Osteocyte (in vitro differentiated cells): ENCODE data around the gene GNAL. TPM values are rescaled to one million over a fixed set of nuclear protein-coding genes. Genes with fewer than 3 reads are reported as not detected.

Experiments used
- DNase-seq: peaks from one replicate; pipeline ENCODE4 v3.0.0; 2021; ENCODE audit warnings: mixed read lengths; ENCODE audit not compliant: unreplicated experiment; ENCODE audit errors: extremely low spot score
- H3K27ac Mint-ChIP-seq: one replicate; pipeline ENCODE4 v1.8.0; 2021; ENCODE audit warnings: mild to moderate bottlenecking, mixed read lengths; ENCODE audit not compliant: unreplicated experiment
- H3K27me3 Mint-ChIP-seq: one replicate; pipeline ENCODE4 v1.8.0; 2021; ENCODE audit warnings: mixed read lengths; ENCODE audit not compliant: unreplicated experiment
- H3K36me3 Mint-ChIP-seq: one replicate; pipeline ENCODE4 v1.8.0; 2021; ENCODE audit warnings: mixed read lengths; ENCODE audit not compliant: unreplicated experiment
- H3K4me1 Mint-ChIP-seq: one replicate; pipeline ENCODE4 v1.8.0; 2021; ENCODE audit warnings: mixed read lengths; ENCODE audit not compliant: unreplicated experiment
- H3K4me3 Mint-ChIP-seq: one replicate; pipeline ENCODE4 v1.8.0; 2021; ENCODE audit warnings: mild to moderate bottlenecking, moderate library complexity, mixed read lengths; ENCODE audit not compliant: unreplicated experiment
- H3K9me3 Mint-ChIP-seq: one replicate; pipeline ENCODE4 v1.8.0; 2021; ENCODE audit warnings: mixed read lengths; ENCODE audit not compliant: unreplicated experiment
- CTCF ChIP-seq: fragments of 200-600 bp; sonication (generic); IDR thresholded peaks from 2 replicates; pipeline ENCODE4 v1.5.0; 2021; ENCODE audit warnings: antibody characterized with exemption, mild to moderate bottlenecking, moderate library complexity
- total RNA-seq: library from RNA; stranded (reverse); gene quantifications from 2 replicates; pipeline ENCODE4 v1.2.1, GENCODE V29; 2021

GNAL gene
- total RNA-seq, 1 donor from 2014 or later, result 1.2 TPM

- H3K27ac Mint-ChIP-seq, result no peak overlapping the region
- no peaks in the 10 kb centered on the region for H3K36me3 Mint-ChIP-seq
- no peak overlapping the region for H3K4me3 Mint-ChIP-seq
- no peak for TF ChIP-seq CTCF
- H3K9me3 Mint-ChIP-seq, result no peaks in the 10 kb centered on the region
- DNase-seq, result no peak
- H3K27me3 Mint-ChIP-seq, result peaks cover 22% of the 10 kb centered on the region
- H3K4me1 Mint-ChIP-seq, result no peaks in the 10 kb centered on the region
Observed at GRCh38 chr18:11761553-11761952, 72.5 kb downstream of the GNAL start.

DNA sequence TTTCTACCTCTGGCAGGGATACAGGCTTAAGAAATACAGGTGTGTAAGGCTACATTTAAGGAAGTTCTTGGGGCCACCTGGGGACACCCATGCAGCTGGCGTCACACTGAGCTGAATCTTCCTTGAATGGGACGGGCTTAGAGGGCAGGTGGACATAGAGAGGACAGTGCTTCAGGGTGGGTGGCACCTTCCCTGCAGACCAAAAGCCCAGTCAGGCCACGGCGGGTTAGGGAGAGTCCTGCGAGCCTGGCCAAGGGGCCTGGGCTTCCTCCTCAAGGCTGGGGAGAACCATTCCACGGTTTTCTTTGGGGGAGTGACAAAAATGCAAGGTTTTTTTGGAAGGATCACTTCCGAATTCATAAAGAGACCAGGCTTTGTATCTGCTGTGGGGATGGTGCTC, 73.4 kb downstream of the GNAL start:
- Mint-ChIP-seq H3K4me3 (no peak overlapping the region), H3K36me3 (no peaks in the 10 kb centered on the region), H3K9me3 (no peaks in the 10 kb centered on the region), H3K27me3 (peaks cover 14% of the 10 kb centered on the region), H3K4me1 (no peaks in the 10 kb centered on the region), H3K27ac (no peak overlapping the region)
- TF ChIP-seq CTCF, result no peak
- no peak for DNase-seq

- H3K4me1 Mint-ChIP-seq, result peaks cover 9% of the 10 kb centered on the region
- no peak for TF ChIP-seq CTCF
- DNase-seq, result no peak
- H3K4me3 Mint-ChIP-seq, result no peak overlapping the region
- H3K36me3 Mint-ChIP-seq, result no peaks in the 10 kb centered on the region
- no peaks in the 10 kb centered on the region for H3K9me3 Mint-ChIP-seq
- no peak overlapping the region for H3K27ac Mint-ChIP-seq
- peaks cover 11% of the 10 kb centered on the region for H3K27me3 Mint-ChIP-seq
Observed at GRCh38 chr18:11767329-11767728, 78.3 kb downstream of the GNAL start.

- no peak overlapping the region for H3K4me3 Mint-ChIP-seq
- peaks cover 16% of the 10 kb centered on the region for H3K27me3 Mint-ChIP-seq
- H3K9me3 Mint-ChIP-seq, result no peaks in the 10 kb centered on the region
- no peaks in the 10 kb centered on the region for H3K36me3 Mint-ChIP-seq
- H3K4me1 Mint-ChIP-seq, result peaks cover 9% of the 10 kb centered on the region
- no peak overlapping the region for H3K27ac Mint-ChIP-seq
- no peak for TF ChIP-seq CTCF
- DNase-seq, result no peak
Observed at GRCh38 chr18:11767935-11768334, 78.9 kb downstream of the GNAL start.

DNA sequence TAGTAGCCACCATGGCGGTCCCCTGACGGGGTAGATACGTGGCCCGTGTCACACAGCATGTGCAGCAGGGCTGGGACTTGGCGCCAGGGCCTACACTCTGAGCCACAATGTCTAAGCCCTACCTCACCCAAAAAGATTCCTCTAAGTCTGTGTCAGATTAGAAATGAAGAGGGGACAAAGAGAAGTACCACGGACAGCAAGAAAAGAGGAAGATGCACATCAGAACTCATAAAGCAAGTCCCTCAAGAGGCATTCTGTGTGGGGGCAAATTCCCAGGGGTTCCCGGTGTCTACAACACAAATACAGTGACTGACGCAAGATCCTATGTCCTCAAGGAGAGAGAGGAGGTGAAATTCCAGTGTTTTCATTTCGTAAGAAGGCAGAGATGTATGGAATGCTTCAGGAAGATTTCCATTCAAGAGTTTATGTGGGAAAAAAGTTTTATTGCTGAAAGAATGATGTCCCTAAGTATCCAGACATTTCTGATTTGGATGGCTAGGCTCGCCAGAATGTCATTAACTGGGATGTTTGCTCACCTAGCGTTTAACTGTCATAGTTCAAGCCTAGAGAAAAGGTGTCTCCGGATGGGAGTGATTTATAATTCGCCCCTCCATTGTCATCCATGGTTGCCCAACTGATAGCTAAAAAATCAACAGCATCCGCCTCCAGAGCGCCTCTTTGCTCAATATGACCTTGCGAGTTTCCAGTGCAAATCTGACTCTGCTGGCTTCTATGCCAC, 86.5 kb downstream of the GNAL start:
- Mint-ChIP-seq H3K27me3 (peaks cover 17% of the 10 kb centered on the region), H3K4me3 (no peak overlapping the region), H3K27ac (no peak overlapping the region), H3K36me3 (no peaks in the 10 kb centered on the region), H3K4me1 (no peaks in the 10 kb centered on the region), H3K9me3 (no peaks in the 10 kb centered on the region)
- DNase-seq, result no peak
- TF ChIP-seq CTCF, result no peak
